ENCODE data around the gene PFKL.

The PFKL gene

GRCh38 chr21:44299458-44300261, at the start of gene PFKL:
Gene PFKL, plus strand, starts transcription at chr21:44300053. Its CDS starts 53 bp downstream, at chr21:44300106.
- peak; percentile 95 for DNase-seq

GRCh38 chr21:44253832-44254710, 45.8 kb upstream of the PFKL start:
- no peak for DNase-seq

GRCh38 chr21:44255511-44255981, 44.3 kb upstream of the PFKL start:
- DNase-seq: no peak

- DNase-seq: no peak
Measured at GRCh38 chr21:44258056-44258725, 41.7 kb upstream of the PFKL start.

GRCh38 chr21:44259082-44259705, 40.7 kb upstream of the PFKL start:
- DNase-seq: no peak

GRCh38 chr21:44260066-44260465, 39.8 kb upstream of the PFKL start:
- no peak for DNase-seq

- no peak for DNase-seq
Measured at GRCh38 chr21:44260791-44261631, 38.8 kb upstream of the PFKL start.

- no peak for DNase-seq
Measured at GRCh38 chr21:44261675-44262295, 38.1 kb upstream of the PFKL start, which contains the start of gene DNMT3L. Gene DNMT3L, minus strand, starts transcription at chr21:44261897. Its CDS starts 638 bp downstream, at chr21:44261259.

- DNase-seq: no peak
Measured at GRCh38 chr21:44262338-44263056, 37.4 kb upstream of the PFKL start.

- no peak for DNase-seq
Measured at GRCh38 chr21:44263221-44263760, 36.6 kb upstream of the PFKL start.

- no peak for DNase-seq
Measured at GRCh38 chr21:44263768-44264167, 36.1 kb upstream of the PFKL start.

- DNase-seq: no peak
Measured at GRCh38 chr21:44265734-44266270, 34.1 kb upstream of the PFKL start.

GRCh38 chr21:44267655-44268142, 32.2 kb upstream of the PFKL start:
- DNase-seq: peak; percentile 81

GRCh38 chr21:44269090-44269489, 30.8 kb upstream of the PFKL start:
- DNase-seq: no peak

- DNase-seq: no peak
Measured at GRCh38 chr21:44271558-44272283, 28.1 kb upstream of the PFKL start.

- no peak for DNase-seq
Measured at GRCh38 chr21:44272284-44272858, 27.5 kb upstream of the PFKL start.

GRCh38 chr21:44273046-44273445, 26.8 kb upstream of the PFKL start:
- no peak for DNase-seq

- no peak for DNase-seq
Measured at GRCh38 chr21:44275041-44275440, 24.8 kb upstream of the PFKL start.

Measured in RPMI8226 (cell line).